CD4-positive, CD25-positive, alpha-beta regulatory T cell (primary cell): ENCODE results near the gene DYNLRB2. TPM values are rescaled to one million over a fixed set of nuclear protein-coding genes. Genes with fewer than 3 reads are reported as not detected.
A peak's percentile ranks its signal among the peaks of the same experiment; 100 is the strongest.

ENCODE experiments used
- ATAC-seq, 2 donors: fragments of 150-1000 bp; cut with Tn5 transposase; one replicate each; pipeline ENCODE4 v1.10.0; 2021; ENCODE audit warnings: low read depth in 2 of 2, moderate number of reproducible peaks in 2 of 2, moderate library complexity in 1 of 2
- DNase-seq, 3 donors: peaks; one replicate each; pipeline versions ENCODE4 v3.0.0 to v3.0.0-alpha.2; 2012 to 2022; ENCODE audit warnings: mixed read lengths in 1 of 3
- H3K27ac ChIP-seq: one replicate; pipeline ENCODE4 v1.7.0; 2013; ENCODE audit warnings: mild to moderate bottlenecking, low read length; ENCODE audit not compliant: insufficient read depth, poor library complexity, severe bottlenecking
- H3K27me3 ChIP-seq: one replicate; pipeline ENCODE4 v1.7.0; 2013; ENCODE audit warnings: low read length; ENCODE audit not compliant: control insufficient read depth, insufficient read depth
- H3K36me3 ChIP-seq: one replicate; pipeline ENCODE4 v1.7.0; 2013; ENCODE audit warnings: mild to moderate bottlenecking, low read length, moderate library complexity; ENCODE audit not compliant: control insufficient read depth, insufficient read depth
- H3K4me1 ChIP-seq: 2 replicates; pipeline ENCODE4 v1.7.0; 2013; ENCODE audit warnings: mild to moderate bottlenecking, low read length; ENCODE audit not compliant: insufficient read depth, control insufficient read depth, poor library complexity, severe bottlenecking
- H3K4me3 ChIP-seq: one replicate; pipeline ENCODE4 v1.7.0; 2013; ENCODE audit warnings: low read depth, mild to moderate bottlenecking, low read length, moderate library complexity
- H3K9me3 ChIP-seq, 2 experiments: 1 replicate in 1 of 2; 2 replicates in 1 of 2; pipeline ENCODE4 v1.7.0; 2013; ENCODE audit warnings: low read length in 2 of 2, mild to moderate bottlenecking in 1 of 2, moderate library complexity in 1 of 2; ENCODE audit not compliant: control insufficient read depth in 2 of 2
- H3K27ac Mint-ChIP-seq, 3 donors: one replicate each; pipeline ENCODE4 v1.8.0; 2020 to 2022; ENCODE audit warnings: mild to moderate bottlenecking in 3 of 3, mixed read lengths in 3 of 3, moderate library complexity in 2 of 3
- H3K27me3 Mint-ChIP-seq: one replicate; pipeline ENCODE4 v1.8.0; 2022; ENCODE audit warnings: mild to moderate bottlenecking, mixed read lengths
- H3K36me3 Mint-ChIP-seq: one replicate; pipeline ENCODE4 v1.8.0; 2020; ENCODE audit warnings: mixed read lengths
- H3K4me1 Mint-ChIP-seq, 4 donors: one replicate each; pipeline ENCODE4 v1.8.0; 2020 to 2022; ENCODE audit warnings: mixed read lengths in 4 of 4, mild to moderate bottlenecking in 1 of 4
- H3K4me3 Mint-ChIP-seq, 4 donors: one replicate each; pipeline ENCODE4 v1.8.0; 2020 to 2022; ENCODE audit warnings: mild to moderate bottlenecking in 4 of 4, mixed read lengths in 4 of 4, moderate library complexity in 3 of 4
- H3K9me3 Mint-ChIP-seq, 7 donors: one replicate each; pipeline ENCODE4 v1.8.0; 2020 to 2022; ENCODE audit warnings: mixed read lengths in 7 of 7, mild to moderate bottlenecking in 3 of 7, moderate library complexity in 2 of 7
- polyA plus RNA-seq, 4 donors: library from polyadenylated mRNA; unstranded; fragments of 300-500 nt; fragmentation: Illumina TruSeq; gene quantifications; one replicate each; pipeline ENCODE4 v1.2.3, GENCODE V29; 2021
- total RNA-seq: library from RNA; stranded (reverse); gene quantifications from one replicate; pipeline ENCODE4 v1.2.3, GENCODE V29; 2022

DYNLRB2 gene
- total and polyA plus RNA-seq, 5 donors from 2014 or later: 0.73 to 1.8 (median 1.6) TPM; not detected in 2

DNA sequence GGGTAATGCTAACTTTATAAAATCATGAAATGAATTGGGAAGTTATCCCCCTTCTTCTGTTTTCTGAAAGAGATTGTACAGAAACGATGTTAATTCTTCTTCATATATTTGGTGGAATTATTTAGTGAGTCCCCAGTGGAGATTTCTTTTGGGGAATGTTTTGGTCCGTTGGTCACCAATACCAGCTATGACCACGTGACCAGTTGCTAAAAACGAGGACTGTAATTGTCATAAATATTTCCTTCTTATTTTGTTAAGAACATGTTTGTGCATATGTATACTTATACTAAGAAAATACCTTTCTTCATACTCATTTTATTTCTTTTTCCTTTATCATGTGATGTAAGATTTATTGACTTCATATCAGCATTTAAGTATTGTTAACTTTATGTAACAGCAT, 10.3 kb upstream of the DYNLRB2 start:
- no peak for ATAC-seq
- peaks cover 11% of the 10 kb centered on the region for H3K27me3 Mint-ChIP-seq

GRCh38 chr16:80536238-80536637, 4.6 kb upstream of the DYNLRB2 start:
- H3K4me1 Mint-ChIP-seq: peaks cover 8 to 23% (median 13%) of the 10 kb centered on the region in 4 donors

More for the DNA sequence above, 10.3 kb upstream of the DYNLRB2 start:
- DNase-seq: no peak
- Histone ChIP-seq H3K36me3 (no peaks in the 10 kb centered on the region), H3K9me3 (no peaks in the 10 kb centered on the region), H3K27me3 (peaks cover 2% of the 10 kb centered on the region), H3K4me1 (no peaks in the 10 kb centered on the region), H3K27ac (no peak overlapping the region), H3K4me3 (no peak overlapping the region)
- no peak overlapping the region for H3K27ac Mint-ChIP-seq
- H3K9me3 Mint-ChIP-seq: no peaks in the 10 kb centered on the region
- peaks cover 0 to 10% (median 3%) of the 10 kb centered on the region in 4 donors for H3K4me1 Mint-ChIP-seq
- no peak overlapping the region for H3K4me3 Mint-ChIP-seq
- no peaks in the 10 kb centered on the region for H3K36me3 Mint-ChIP-seq

GRCh38 chr16:80541306-80541694, 507 bp downstream of the DYNLRB2 start:
- Mint-ChIP-seq H3K36me3 (no peaks in the 10 kb centered on the region), H3K4me3 (peak overlapping the region; percentile 93 to 97 (median 96)), H3K27me3 (peaks cover 15% of the 10 kb centered on the region), H3K4me1 (peaks cover 12 to 22% (median 18%) of the 10 kb centered on the region in 4 donors), H3K27ac (peak overlapping the region; percentile 95 to 99 (median 98)), H3K9me3 (peaks cover 0 to 3% (median 0%) of the 10 kb centered on the region in 7 donors)
- Histone ChIP-seq H3K36me3 (no peaks in the 10 kb centered on the region), H3K4me1 (peaks cover 4% of the 10 kb centered on the region), H3K27me3 (no peaks in the 10 kb centered on the region), H3K27ac (peak overlapping the region; percentile 78), H3K9me3 (no peaks in the 10 kb centered on the region), H3K4me3 (no peak overlapping the region)
- DNase-seq: no peak
- ATAC-seq: no peak

More at GRCh38 chr16:80536238-80536637, 4.6 kb upstream of the DYNLRB2 start:
- Histone ChIP-seq H3K27me3 (peaks cover 4% of the 10 kb centered on the region), H3K4me3 (no peak overlapping the region), H3K27ac (no peak overlapping the region), H3K4me1 (peaks cover 4% of the 10 kb centered on the region), H3K36me3 (no peaks in the 10 kb centered on the region), H3K9me3 (no peaks in the 10 kb centered on the region)
- DNase-seq: peak in 1 of 3 donors; percentile 10
- H3K4me3 Mint-ChIP-seq: peak overlapping the region in 1 of 4 donors; percentile 23
- peaks cover 27% of the 10 kb centered on the region for H3K27me3 Mint-ChIP-seq
- no peak overlapping the region for H3K27ac Mint-ChIP-seq
- H3K36me3 Mint-ChIP-seq: no peaks in the 10 kb centered on the region
- peaks cover 0 to 3% (median 0%) of the 10 kb centered on the region in 7 donors for H3K9me3 Mint-ChIP-seq
- ATAC-seq: no peak

DNA sequence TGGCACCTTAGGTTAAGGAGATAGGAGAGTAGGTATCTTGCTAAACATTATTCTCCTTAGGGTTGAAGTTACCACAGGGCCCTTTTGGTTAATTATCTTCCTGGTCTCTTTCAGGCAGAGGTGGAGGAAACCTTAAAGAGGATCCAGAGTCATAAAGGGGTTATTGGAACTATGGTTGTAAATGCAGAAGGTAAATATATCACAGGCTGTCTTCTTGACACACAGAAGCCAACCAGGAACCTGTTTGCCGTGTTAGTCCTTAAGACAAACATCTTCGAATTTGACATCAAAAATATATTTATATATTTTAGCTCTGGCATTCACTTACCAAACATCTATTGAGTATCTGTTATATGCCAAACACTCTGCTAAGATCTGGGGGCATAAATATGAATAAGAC, 2.4 kb downstream of the DYNLRB2 start:
- Mint-ChIP-seq H3K27ac (peak overlapping the region in 2 of 3 donors; percentile 2 to 62), H3K36me3 (no peaks in the 10 kb centered on the region)
- DNase-seq: no peak

DNA sequence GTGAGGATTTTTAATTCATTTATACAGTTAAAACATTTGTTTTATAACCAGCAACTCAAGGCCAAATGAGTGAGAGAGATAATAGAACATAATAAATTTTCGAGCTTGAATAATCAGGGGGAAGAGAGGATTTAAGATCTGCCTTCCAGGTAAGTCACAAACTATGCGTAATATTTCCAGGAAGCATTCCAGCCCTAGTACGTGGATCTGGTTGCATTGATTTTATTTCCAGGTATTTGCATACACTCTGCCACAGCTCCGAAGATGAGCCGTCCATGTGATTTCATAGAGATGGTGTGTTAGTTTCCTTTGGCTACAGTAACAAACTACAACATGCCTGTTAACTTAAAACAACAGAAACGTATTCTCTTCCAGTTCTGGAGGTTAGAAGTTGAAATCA, 3.5 kb downstream of the DYNLRB2 start:
- Mint-ChIP-seq H3K9me3 (peaks cover 0 to 3% (median 0%) of the 10 kb centered on the region in 7 donors), H3K27me3 (peaks cover 6% of the 10 kb centered on the region), H3K4me3 (peak overlapping the region in 1 of 4 donors; percentile 21), H3K27ac (no peak overlapping the region), H3K4me1 (peaks cover 25 to 36% (median 30%) of the 10 kb centered on the region in 4 donors), H3K36me3 (no peaks in the 10 kb centered on the region)
- no peaks in the 10 kb centered on the region for H3K36me3 ChIP-seq
- no peaks in the 10 kb centered on the region for H3K27me3 ChIP-seq
- H3K4me3 ChIP-seq: no peak overlapping the region
- DNase-seq: no peak
- no peak overlapping the region for H3K27ac ChIP-seq
- H3K9me3 ChIP-seq: no peaks in the 10 kb centered on the region
- H3K4me1 ChIP-seq: peaks cover 4% of the 10 kb centered on the region
- no peak for ATAC-seq

More for the DNA sequence above, 2.4 kb downstream of the DYNLRB2 start:
- peaks cover 9% of the 10 kb centered on the region for H3K27me3 Mint-ChIP-seq
- no peak overlapping the region for H3K4me3 Mint-ChIP-seq
- no peaks in the 10 kb centered on the region for H3K36me3 ChIP-seq
- H3K27me3 ChIP-seq: no peaks in the 10 kb centered on the region
- peaks cover 4% of the 10 kb centered on the region for H3K4me1 ChIP-seq
- H3K9me3 Mint-ChIP-seq: peaks cover 0 to 3% (median 0%) of the 10 kb centered on the region in 7 donors
- no peak for ATAC-seq
- no peak overlapping the region for H3K27ac ChIP-seq
- no peaks in the 10 kb centered on the region for H3K9me3 ChIP-seq
- peaks cover 25 to 35% (median 29%) of the 10 kb centered on the region in 4 donors for H3K4me1 Mint-ChIP-seq
- no peak overlapping the region for H3K4me3 ChIP-seq

DNA sequence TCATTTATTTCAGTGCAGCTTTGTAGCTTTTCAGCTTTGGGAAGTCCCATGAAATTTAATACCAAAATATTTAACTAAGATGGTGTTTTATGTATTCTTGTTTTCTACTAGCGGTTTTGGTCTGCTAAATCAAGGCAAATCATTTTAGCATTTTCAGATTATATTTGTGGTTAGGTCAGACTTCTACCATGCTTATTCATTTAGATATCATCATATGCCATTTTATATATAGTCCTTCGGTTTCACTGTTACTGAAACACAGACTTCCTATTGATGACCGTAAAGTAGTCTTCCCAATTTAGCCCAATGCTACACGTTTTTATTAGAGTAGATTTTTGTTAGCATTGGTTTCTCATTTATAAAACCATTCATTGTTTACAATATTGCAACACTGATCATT, 5.5 kb downstream of the DYNLRB2 start:
- peaks cover 17 to 21% (median 19%) of the 10 kb centered on the region in 4 donors for H3K4me1 Mint-ChIP-seq
- H3K27me3 ChIP-seq: peaks cover 2% of the 10 kb centered on the region
- H3K36me3 ChIP-seq: no peaks in the 10 kb centered on the region
- no peak overlapping the region for H3K27ac ChIP-seq
- no peaks in the 10 kb centered on the region for H3K4me1 ChIP-seq
- H3K9me3 Mint-ChIP-seq: no peaks in the 10 kb centered on the region
- no peak for ATAC-seq
- no peak overlapping the region for H3K4me3 ChIP-seq
- no peaks in the 10 kb centered on the region for H3K36me3 Mint-ChIP-seq
- H3K27me3 Mint-ChIP-seq: no peaks in the 10 kb centered on the region
- H3K4me3 Mint-ChIP-seq: no peak overlapping the region
- H3K27ac Mint-ChIP-seq: no peak overlapping the region
- no peaks in the 10 kb centered on the region for H3K9me3 ChIP-seq
- no peak for DNase-seq

DNA sequence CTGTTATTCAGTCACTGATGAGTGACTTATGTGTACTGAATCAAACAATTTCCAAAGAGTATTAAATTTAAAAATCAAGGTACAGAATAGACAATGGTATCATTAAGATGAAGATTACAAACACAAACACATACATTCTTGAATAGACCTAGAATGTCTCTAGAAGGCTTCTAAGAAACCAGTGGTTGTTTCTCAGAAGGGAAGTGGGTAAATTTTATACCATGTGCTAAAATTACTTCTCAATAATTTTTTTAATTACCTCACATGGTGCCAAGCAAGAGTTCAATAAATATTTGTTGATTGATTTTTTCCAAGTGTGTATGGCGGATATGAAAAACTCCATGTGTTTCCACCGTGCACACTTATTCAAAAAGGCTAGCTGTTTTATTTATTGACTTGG, 6.4 kb downstream of the DYNLRB2 start:
- Histone ChIP-seq H3K27ac (no peak overlapping the region), H3K9me3 (no peaks in the 10 kb centered on the region), H3K27me3 (peaks cover 2% of the 10 kb centered on the region), H3K36me3 (no peaks in the 10 kb centered on the region), H3K4me3 (no peak overlapping the region), H3K4me1 (no peaks in the 10 kb centered on the region)
- H3K4me1 Mint-ChIP-seq: peaks cover 10 to 19% (median 14%) of the 10 kb centered on the region in 4 donors
- peak overlapping the region in 1 of 4 donors; percentile 38 for H3K4me3 Mint-ChIP-seq
- ATAC-seq (peak; percentile 67 to 68), DNase-seq (peak in 1 of 3 donors; percentile 76)
- H3K27ac Mint-ChIP-seq: no peak overlapping the region
- no peaks in the 10 kb centered on the region for H3K9me3 Mint-ChIP-seq
- H3K27me3 Mint-ChIP-seq: no peaks in the 10 kb centered on the region
- H3K36me3 Mint-ChIP-seq: no peaks in the 10 kb centered on the region

GRCh38 chr16:80552277-80552676, 11.5 kb downstream of the DYNLRB2 start:
- Mint-ChIP-seq H3K27ac (no peak overlapping the region), H3K4me3 (no peak overlapping the region), H3K4me1 (peaks cover 0 to 18% (median 13%) of the 10 kb centered on the region in 4 donors), H3K9me3 (peaks cover 0 to 1% (median 0%) of the 10 kb centered on the region in 7 donors), H3K36me3 (no peaks in the 10 kb centered on the region), H3K27me3 (no peaks in the 10 kb centered on the region)
- no peaks in the 10 kb centered on the region for H3K4me1 ChIP-seq
- ATAC-seq: no peak
- H3K4me3 ChIP-seq: no peak overlapping the region
- no peak for DNase-seq
- H3K27me3 ChIP-seq: peaks cover 2% of the 10 kb centered on the region
- no peaks in the 10 kb centered on the region for H3K36me3 ChIP-seq
- no peak overlapping the region for H3K27ac ChIP-seq
- H3K9me3 ChIP-seq: no peaks in the 10 kb centered on the region
